Breast epithelium (tissue), 3 donors: ENCODE measurements around the gene FAM163B.

Source experiments
- POLR2A ChIP-seq: fragments of 450-650 bp; IDR thresholded peaks from one replicate; pipeline ENCODE4 v1.6.1; 2016; ENCODE audit warnings: antibody characterized with exemption, mild to moderate bottlenecking, moderate library complexity
- POLR2AphosphoS5 ChIP-seq, 3 donors: sonication (generic); formaldehyde crosslinking; IDR thresholded peaks; one replicate each; pipeline ENCODE4 v1.6.1; 2017; ENCODE audit warnings: antibody characterized with exemption in 3 of 3
- TF ChIP-seq, protein P1 (sequence below), 3 donors: fragments of 450-650 bp; IDR thresholded peaks; one replicate each; pipeline ENCODE4 v1.5.1; 2016 to 2017; ENCODE audit warnings: antibody characterized with exemption in 3 of 3, mild to moderate bottlenecking in 3 of 3, moderate library complexity in 3 of 3

DNA sequence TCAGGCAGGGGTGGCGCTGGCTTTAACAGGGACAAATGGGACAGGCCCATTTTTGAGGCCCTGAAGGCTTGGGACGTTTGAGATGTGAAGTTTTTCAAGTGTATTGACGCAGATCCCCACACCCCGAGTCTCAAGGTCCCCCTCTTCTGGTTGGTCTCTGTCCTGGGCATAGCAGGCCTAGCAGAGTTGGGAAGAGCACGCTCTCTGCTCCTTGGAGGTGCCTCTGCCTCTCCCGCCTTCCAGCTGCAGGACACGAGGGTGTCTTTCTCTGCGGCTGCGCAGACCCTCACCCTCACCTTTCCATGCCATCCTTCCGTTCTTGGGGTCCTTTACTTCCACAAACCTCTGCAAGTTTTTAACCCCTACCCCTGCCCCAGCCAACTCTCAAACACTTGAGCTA is 56.1 kb downstream of the FAM163B start:
- TF ChIP-seq, protein P1, sequence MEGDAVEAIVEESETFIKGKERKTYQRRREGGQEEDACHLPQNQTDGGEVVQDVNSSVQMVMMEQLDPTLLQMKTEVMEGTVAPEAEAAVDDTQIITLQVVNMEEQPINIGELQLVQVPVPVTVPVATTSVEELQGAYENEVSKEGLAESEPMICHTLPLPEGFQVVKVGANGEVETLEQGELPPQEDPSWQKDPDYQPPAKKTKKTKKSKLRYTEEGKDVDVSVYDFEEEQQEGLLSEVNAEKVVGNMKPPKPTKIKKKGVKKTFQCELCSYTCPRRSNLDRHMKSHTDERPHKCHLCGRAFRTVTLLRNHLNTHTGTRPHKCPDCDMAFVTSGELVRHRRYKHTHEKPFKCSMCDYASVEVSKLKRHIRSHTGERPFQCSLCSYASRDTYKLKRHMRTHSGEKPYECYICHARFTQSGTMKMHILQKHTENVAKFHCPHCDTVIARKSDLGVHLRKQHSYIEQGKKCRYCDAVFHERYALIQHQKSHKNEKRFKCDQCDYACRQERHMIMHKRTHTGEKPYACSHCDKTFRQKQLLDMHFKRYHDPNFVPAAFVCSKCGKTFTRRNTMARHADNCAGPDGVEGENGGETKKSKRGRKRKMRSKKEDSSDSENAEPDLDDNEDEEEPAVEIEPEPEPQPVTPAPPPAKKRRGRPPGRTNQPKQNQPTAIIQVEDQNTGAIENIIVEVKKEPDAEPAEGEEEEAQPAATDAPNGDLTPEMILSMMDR (IDR thresholded peaks at IDR 0.05): no peak
- TF ChIP-seq POLR2AphosphoS5 (IDR thresholded peaks at IDR 0.05) (no peak), POLR2A (no peak)
